K562 (cell line): Measurements from ENCODE around the gene SPECC1L. TPM values are rescaled to one million over a fixed set of nuclear protein-coding genes. Genes with fewer than 3 reads are reported as not detected.

Experiments used
- ATAC-seq: fragments of 200-7000 bp; cut with Tn5 transposase; 3 replicates; pipeline ENCODE4 v1.9.1; 2020; ENCODE audit warnings: moderate library complexity
- BruUV-seq: library from RNA; stranded (reverse); fragments of 400-500 nt; replicated peaks from 2 replicates; lab custom pipeline; 2021; lab: Mats Ljungman, UMichigan
- CTCF ChIA-PET: fragments of 300-600 bp; formaldehyde crosslinking; extraction: SDS; loops from one replicate; lab custom pipeline; 2021; ENCODE audit warnings: low intra/inter-chr PET ratio; lab: Yijun Ruan, JAX
- POLR2A ChIA-PET: fragments of 300-600, 350-650 bp; sonication (Branson Sonifier 250); formaldehyde crosslinking; extraction: SDS; loops from one replicate; lab custom pipeline; 2021; ENCODE audit warnings: antibody characterized with exemption, inconsistent platforms; lab: Yijun Ruan, JAX
- DNase-seq, 4 experiments: peaks; one replicate each; pipeline versions ENCODE4 v3.0.0 to v3.0.0-alpha.2; 2011 to 2018; ENCODE audit warnings: low spot score in 3 of 4, mixed read lengths in 3 of 4; ENCODE audit errors: extremely low read depth in 1 of 4
- FAIRE-seq: peaks from 2 replicates; lab custom pipeline; 2011; peaks lifted over from hg19 to GRCh38; lab: Jason Lieb, UNC
- H2AFZ ChIP-seq: 2 replicates; pipeline ENCODE4 v1.6.0; 2011; ENCODE audit warnings: low read depth, low read length, control low read depth, inconsistent platforms
- H3K27ac ChIP-seq: fragments of 200-600 bp; 3 replicates; pipeline ENCODE4 v1.8.0; 2011; ENCODE audit warnings: low read depth, mild to moderate bottlenecking, control low read depth, inconsistent platforms, low read length, moderate library complexity, mixed read lengths; ENCODE audit errors: extremely low read depth
- H3K27me3 ChIP-seq, 2 experiments: fragments of 300-600 bp in 1 of 2; 2 replicates in 1 of 2; 3 replicates in 1 of 2; pipeline versions ENCODE4 v1.6.0 to v1.8.0; 2011; ENCODE audit warnings: inconsistent platforms in 2 of 2, low read length in 2 of 2, mild to moderate bottlenecking in 1 of 2, mixed read lengths in 1 of 2, moderate library complexity in 1 of 2; ENCODE audit not compliant: control insufficient read depth in 2 of 2, insufficient read depth in 2 of 2
- H3K36me3 ChIP-seq: fragments of 300-600 bp; 3 replicates; pipeline ENCODE4 v1.8.0; 2011; ENCODE audit warnings: mild to moderate bottlenecking, low read length, inconsistent platforms; ENCODE audit not compliant: control insufficient read depth, insufficient read depth
- H3K4me1 ChIP-seq, 2 experiments: fragments of 200-600 bp in 1 of 2; replicated peaks in 1 of 2; 2 replicates in 1 of 2; 3 replicates in 1 of 2; pipeline versions ENCODE4 v1.5.1 to v1.8.0; 2011; ENCODE audit warnings: inconsistent platforms in 2 of 2, low read length in 2 of 2, mild to moderate bottlenecking in 1 of 2, mixed read lengths in 1 of 2, moderate library complexity in 1 of 2; ENCODE audit not compliant: control insufficient read depth in 2 of 2, insufficient read depth in 2 of 2
- H3K4me2 ChIP-seq: 2 replicates; pipeline ENCODE4 v1.6.1; 2011; ENCODE audit warnings: low read length, control low read depth, inconsistent platforms, mixed read lengths; ENCODE audit not compliant: insufficient read depth
- H3K4me3 ChIP-seq: fragments of 200-600 bp; sonication (generic), shearing (Covaris generic); 2 replicates; pipeline ENCODE4 v1.5.1; 2016; ENCODE audit warnings: control low read depth, inconsistent platforms
- H3K79me2 ChIP-seq: fragments of 200-600 bp; 3 replicates; pipeline ENCODE4 v1.8.0; 2011; ENCODE audit warnings: low read length, inconsistent platforms; ENCODE audit not compliant: control insufficient read depth, insufficient read depth
- H3K9ac ChIP-seq, 2 experiments: 2 replicates each; pipeline versions ENCODE4 v1.6.0 to v1.6.1; 2011; ENCODE audit warnings: low read depth in 2 of 2, low read length in 2 of 2, control low read depth in 1 of 2, inconsistent platforms in 1 of 2, mild to moderate bottlenecking in 1 of 2, mixed read lengths in 1 of 2; ENCODE audit not compliant: insufficient read depth in 1 of 2
- H3K9me1 ChIP-seq: one replicate; pipeline ENCODE4 v1.6.0; 2011; ENCODE audit warnings: inconsistent platforms, mild to moderate bottlenecking, low read length, moderate library complexity; ENCODE audit not compliant: control insufficient read depth, insufficient read depth
- H3K9me3 ChIP-seq: replicated peaks from 2 replicates; pipeline ENCODE4 v1.5.1; 2011; ENCODE audit warnings: low read depth, low read length, inconsistent platforms; ENCODE audit not compliant: control insufficient read depth, insufficient read depth
- H4K20me1 ChIP-seq: replicated peaks from 2 replicates; pipeline ENCODE4 v1.6.1; 2011; ENCODE audit warnings: low read length, inconsistent platforms, mixed read lengths; ENCODE audit not compliant: control insufficient read depth, insufficient read depth
- BDP1 ChIP-seq: IDR thresholded peaks from 3 replicates; pipeline ENCODE4 v1.6.1; 2011; ENCODE audit not compliant: insufficient read length, insufficient read depth
- ETS2 ChIP-seq: IDR thresholded peaks from 2 replicates; pipeline ENCODE4 v1.6.1; 2016; ENCODE audit warnings: borderline replicate concordance, missing genetic modification characterization, mild to moderate bottlenecking, moderate library complexity, missing compliant biosample characterization; ENCODE audit not compliant: poor library complexity, severe bottlenecking
- GTF2E2 ChIP-seq: fragments of 200-800 bp; sonication (Bioruptor generic); IDR thresholded peaks from 2 replicates; pipeline ENCODE4 v1.6.1; 2016; ENCODE audit warnings: missing genetic modification characterization, missing compliant biosample characterization
- LCOR ChIP-seq: sonication (generic); formaldehyde crosslinking; IDR thresholded peaks from 2 replicates; pipeline ENCODE4 v1.8.0; 2022; ENCODE audit warnings: mild to moderate bottlenecking, missing genetic modification reagents
- POLR2A ChIP-seq: fragments of 450-650 bp; conservative IDR thresholded peaks from 2 replicates; pipeline ENCODE4 v1.6.1; 2016
- TRIM28 ChIP-seq: fragments of 450-650 bp; IDR thresholded peaks from 2 replicates; pipeline ENCODE4 v1.6.1; 2017
- ZBTB17 ChIP-seq: fragments of 450-650 bp; formaldehyde crosslinking; IDR thresholded peaks from 2 replicates; pipeline ENCODE4 v1.4.0; 2020; ENCODE audit warnings: mild to moderate bottlenecking
- ZNF175 ChIP-seq: fragments of 200-800 bp; sonication (Bioruptor generic); IDR thresholded peaks from 2 replicates; pipeline ENCODE4 v1.6.1; 2016; ENCODE audit warnings: low read depth, mild to moderate bottlenecking, missing genetic modification characterization, missing compliant biosample characterization
- ZNF583 ChIP-seq: fragments of 250-450 bp; sonication (Bioruptor Pico); IDR thresholded peaks from 2 replicates; pipeline ENCODE4 v1.4.0; 2020
- ZNF707 ChIP-seq: fragments of 250-450 bp; sonication (Bioruptor Pico); conservative IDR thresholded peaks from 2 replicates; pipeline ENCODE4 v1.8.0; 2022; ENCODE audit warnings: inconsistent platforms, mild to moderate bottlenecking, moderate library complexity
- WGBS: fragments of 100-300 bp; shearing (Covaris generic); methylation state at CpG from one replicate; pipeline ENCODE4 v1.1.6; 2016; ENCODE audit warnings: low coverage, mixed read lengths; ENCODE audit not compliant: insufficient coverage; ENCODE audit errors: missing lambda C conversion rate; 5-methylcytosine and 5-hydroxymethylcytosine counted together
- in situ Hi-C: fragments of 300-500 bp; cut with MboI; formaldehyde crosslinking; loops from 4 replicates; pipeline ENCODE4 v1.15.0; 2018; ENCODE audit warnings: inconsistent platforms, mixed read lengths
- intact Hi-C: fragments of 100-400 bp; cut with micrococcal nuclease; formaldehyde crosslinking; loops from 2 replicates; pipeline ENCODE4 v1.14.2; 2022
- polyA plus RNA-seq, 8 experiments: library from polyadenylated mRNA; depleted of rRNA in 4 of 8; stranded (reverse) in 5 of 8; unstranded in 3 of 8; fragments of >200 nt; fragmentation: Nextera tagmentation in 2 of 8; fragmentation: Illumina TruSeq in 1 of 8; extraction: Ambion mirVana in 2 of 8; extraction: Trizol in 1 of 8; gene quantifications; 2 replicates each; pipeline versions ENCODE4 v1.2.1 to v1.2.3, GENCODE V29; 2011 to 2014; ENCODE audit warnings: inconsistent platforms in 1 of 8, missing spikeins in 1 of 8
- total RNA-seq, 7 experiments: library from RNA; depleted of rRNA in 6 of 7; stranded (reverse); fragments of >200 nt in 6 of 7; fragmentation: Illumina TruSeq in 2 of 7; extraction: Trizol in 2 of 7; gene quantifications; 2 replicates each; pipeline versions ENCODE4 v1.2.1 to v1.2.3, GENCODE V29; 2011 to 2021; ENCODE audit warnings: low replicate concordance in 1 of 7
- TF ChIP-seq, protein P1 (sequence below): fragments of 450-650 bp; IDR thresholded peaks from 2 replicates; pipeline ENCODE4 v1.6.1; 2016

The SPECC1L gene
- total and polyA plus RNA-seq, 9 of the 15 experiments (the other 6 are each of a cell fraction or from before 2014, with no cell fraction given) = 1.4 to 27.9 (median 14.5) TPM

DNA sequence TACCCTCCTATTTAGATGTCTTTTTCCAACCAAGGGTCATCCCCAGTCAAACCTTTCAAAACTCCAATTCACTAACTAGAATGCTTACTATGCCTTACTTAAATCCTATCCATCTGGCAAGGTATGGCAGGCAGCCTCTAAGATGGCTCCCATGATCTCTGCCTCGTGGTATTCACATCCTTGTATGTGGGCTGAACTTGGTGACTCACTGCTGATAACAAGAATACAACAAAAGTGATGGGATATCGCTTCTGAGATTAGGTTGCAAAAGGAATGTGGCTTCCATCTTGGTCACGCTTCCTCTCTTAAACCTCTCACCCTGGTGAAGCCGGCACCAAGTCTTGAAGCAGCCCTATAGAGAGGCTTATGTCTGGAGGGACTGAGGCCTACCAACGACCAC is 194.9 kb downstream of the SPECC1L start (continued):
- TF ChIP-seq ZNF175 (CRISPR knock-in tag) = peak; percentile 64; the same call in 1 of the 2 replicates

DNA sequence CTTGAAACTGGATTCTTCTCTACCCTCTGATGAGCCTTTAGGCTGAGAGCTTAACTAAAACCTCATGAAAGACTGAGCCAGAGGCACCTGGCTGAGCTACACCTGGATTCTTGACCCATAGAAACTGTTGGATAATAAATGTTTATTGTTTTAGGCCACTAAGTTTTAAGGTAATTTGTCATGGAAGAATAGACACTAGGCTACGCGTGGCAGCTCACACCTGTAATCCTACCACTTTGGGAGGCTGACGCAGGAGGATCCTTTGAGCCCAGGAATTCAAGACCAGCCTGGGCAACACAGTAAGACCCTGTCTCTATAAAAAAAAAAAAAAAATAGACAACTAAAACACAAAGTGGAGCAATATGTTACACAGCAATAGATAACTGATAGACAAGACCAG is 195.3 kb downstream of the SPECC1L start:
- Histone ChIP-seq H3K9ac (no peak overlapping the region), H3K9me1 (no peaks in the 10 kb centered on the region), H3K4me3 (no peak overlapping the region), H3K4me2 (no peak overlapping the region), H3K4me1 (peaks cover 0 to 13% of the 10 kb centered on the region in 2 experiments; a peak in 3 of 5 replicates), H3K27me3 (no peaks in the 10 kb centered on the region), H3K36me3 (no peaks in the 10 kb centered on the region), H3K9me3 (no peaks in the 10 kb centered on the region), H3K27ac (no peak overlapping the region), H4K20me1 (no peaks in the 10 kb centered on the region), H3K79me2 (no peaks in the 10 kb centered on the region), H2AFZ (peak overlapping the region; percentile 50)
- no TSS peak for BruUV-seq
- ATAC-seq = no peak
- no peak for DNase-seq
- POLR2A ChIA-PET = interaction anchor here (1.1 kb wide), 1 partner anchor 45 kb away, joined by 3 read pairs; no protein-coding TSS in a partner anchor
- CTCF ChIA-PET = no interaction called here
- intact Hi-C loops (no loop called here), in situ Hi-C loops (no loop called here)
- no peak for FAIRE-seq
- TF ChIP-seq TRIM28 = no peak
- TF ChIP-seq ZNF707 (CRISPR knock-in tag) = no peak
- no peak for TF ChIP-seq ZNF583 (CRISPR knock-in tag)
- TF ChIP-seq POLR2A = no peak
- TF ChIP-seq, protein P1, sequence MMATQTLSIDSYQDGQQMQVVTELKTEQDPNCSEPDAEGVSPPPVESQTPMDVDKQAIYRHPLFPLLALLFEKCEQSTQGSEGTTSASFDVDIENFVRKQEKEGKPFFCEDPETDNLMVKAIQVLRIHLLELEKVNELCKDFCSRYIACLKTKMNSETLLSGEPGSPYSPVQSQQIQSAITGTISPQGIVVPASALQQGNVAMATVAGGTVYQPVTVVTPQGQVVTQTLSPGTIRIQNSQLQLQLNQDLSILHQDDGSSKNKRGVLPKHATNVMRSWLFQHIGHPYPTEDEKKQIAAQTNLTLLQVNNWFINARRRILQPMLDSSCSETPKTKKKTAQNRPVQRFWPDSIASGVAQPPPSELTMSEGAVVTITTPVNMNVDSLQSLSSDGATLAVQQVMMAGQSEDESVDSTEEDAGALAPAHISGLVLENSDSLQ = no peak
- no peak for TF ChIP-seq ETS2
- TF ChIP-seq GTF2E2 (tag) = no peak
- TF ChIP-seq ZBTB17 (CRISPR knock-in tag) = 0 out of 2 replicates have a peak, but pooled peaks have one; percentile 3
- 0 out of 2 replicates have a peak, but pooled peaks have one; percentile 36 for TF ChIP-seq LCOR
- no peak for TF ChIP-seq BDP1
- 83% methylated on average over 3 of the region's 3 CpGs for WGBS
